H1 (cell line): ENCODE measurements around the gene G6PC3. TPM values are rescaled to one million over a fixed set of nuclear protein-coding genes. Genes with fewer than 3 reads are reported as not detected.

ENCODE experiments used
- CTCF ChIA-PET: fragments of 300-600 bp; sonication (Branson Sonifier 250); formaldehyde crosslinking; loops from one replicate; lab custom pipeline; 2021; ENCODE audit not compliant: partially characterized antibody; lab: Charles Lee
- POLR2A ChIA-PET: fragments of 300-600 bp; sonication (Branson Sonifier 250); formaldehyde crosslinking; loops from one replicate; lab custom pipeline; 2021; ENCODE audit warnings: inconsistent platforms; ENCODE audit not compliant: partially characterized antibody; lab: Charles Lee
- DNase-seq, 2 experiments: peaks; one replicate each; pipeline versions ENCODE4 v3.0.0 to v3.0.0-alpha.2; 2010 to 2022; ENCODE audit warnings: low spot score in 2 of 2, low read depth in 1 of 2, mixed read lengths in 1 of 2
- FAIRE-seq: peaks from 2 replicates; lab custom pipeline; 2011; peaks lifted over from hg19 to GRCh38; lab: Jason Lieb, UNC
- H2AFZ ChIP-seq: 2 replicates; pipeline ENCODE4 v1.8.1; 2012; ENCODE audit warnings: low read length, inconsistent platforms
- H2AK5ac ChIP-seq: 2 replicates; pipeline ENCODE4 v1.6.1; 2013; ENCODE audit warnings: low read depth, low read length
- H2BK120ac ChIP-seq: replicated peaks from 2 replicates; pipeline ENCODE3; 2013; ENCODE audit warnings: low read depth, low read length, inconsistent platforms
- H2BK12ac ChIP-seq: 2 replicates; pipeline ENCODE4 v1.6.1; 2013; ENCODE audit warnings: low read depth, low read length
- H2BK15ac ChIP-seq: 2 replicates; pipeline ENCODE4 v1.6.1; 2013; ENCODE audit warnings: low read length
- H2BK20ac ChIP-seq: 2 replicates; pipeline ENCODE4 v1.6.1; 2013; ENCODE audit warnings: low read length
- H2BK5ac ChIP-seq: 2 replicates; pipeline ENCODE4 v1.6.1; 2013; ENCODE audit warnings: low read depth, low read length
- H3K14ac ChIP-seq: 2 replicates; pipeline ENCODE4 v1.6.1; 2013; ENCODE audit warnings: inconsistent platforms; ENCODE audit not compliant: insufficient read length
- H3K18ac ChIP-seq: 2 replicates; pipeline ENCODE4 v1.6.1; 2013; ENCODE audit warnings: low read length; ENCODE audit errors: extremely low read depth
- H3K23ac ChIP-seq: 2 replicates; pipeline ENCODE4 v1.6.1; 2013; ENCODE audit warnings: inconsistent platforms; ENCODE audit not compliant: insufficient read length
- H3K23me2 ChIP-seq: 2 replicates; pipeline ENCODE4 v1.6.1; 2013; ENCODE audit warnings: low read depth, low read length
- H3K27ac ChIP-seq: 2 replicates; pipeline ENCODE4 v1.6.1; 2011; ENCODE audit warnings: low read depth, low read length, inconsistent platforms
- H3K27me3 ChIP-seq, 4 experiments: replicated peaks in 1 of 4; 1 replicate in 1 of 4; 2 replicates in 3 of 4; pipeline versions ENCODE4 v1.6.1 to v1.8.1; 2011 to 2013; ENCODE audit warnings: low read length in 3 of 4, mild to moderate bottlenecking in 3 of 4, inconsistent platforms in 2 of 4, mixed read lengths in 2 of 4, moderate library complexity in 1 of 4; ENCODE audit not compliant: control insufficient read depth in 3 of 4, insufficient read depth in 3 of 4; ENCODE audit errors: extremely low read depth in 1 of 4
- H3K36me3 ChIP-seq, 4 experiments: 2 replicates each; pipeline versions ENCODE4 v1.6.1 to v1.8.1; 2011 to 2013; ENCODE audit warnings: mild to moderate bottlenecking in 4 of 4, low read length in 3 of 4, moderate library complexity in 2 of 4, control low read depth in 1 of 4, inconsistent platforms in 1 of 4; ENCODE audit not compliant: insufficient read depth in 4 of 4, control insufficient read depth in 2 of 4
- H3K4ac ChIP-seq: replicated peaks from 2 replicates; pipeline ENCODE3; 2013; ENCODE audit warnings: low read length, low read depth, mixed read lengths, inconsistent platforms; ENCODE audit not compliant: insufficient read length
- H3K4me1 ChIP-seq, 4 experiments: replicated peaks in 1 of 4; 1 replicate in 1 of 4; 2 replicates in 3 of 4; pipeline versions ENCODE4 v1.6.1 to v1.8.1; 2011 to 2013; ENCODE audit warnings: low read length in 3 of 4, inconsistent platforms in 2 of 4, mixed read lengths in 1 of 4; ENCODE audit not compliant: insufficient read depth in 4 of 4, control insufficient read depth in 3 of 4
- H3K4me2 ChIP-seq, 2 experiments: 2 replicates each; pipeline versions ENCODE4 v1.6.1 to v1.8.1; 2011 to 2013; ENCODE audit warnings: low read depth in 2 of 2, low read length in 2 of 2, control low read depth in 1 of 2, inconsistent platforms in 1 of 2, mild to moderate bottlenecking in 1 of 2; ENCODE audit not compliant: insufficient read depth in 1 of 2
- H3K4me3 ChIP-seq, 4 experiments: fragments of 200-600, 300-600 bp in 1 of 4; sonication (generic), shearing (Covaris generic), sonication (Bioruptor Twin) in 1 of 4; 2 replicates each; pipeline versions ENCODE4 v1.5.1 to v1.8.1; 2011 to 2016; ENCODE audit warnings: low read length in 4 of 4, low read depth in 3 of 4, control low read depth in 2 of 4, inconsistent platforms in 2 of 4, mild to moderate bottlenecking in 2 of 4, mixed read lengths in 1 of 4, moderate library complexity in 1 of 4; ENCODE audit not compliant: insufficient read depth in 2 of 4; ENCODE audit errors: extremely low read depth in 1 of 4
- H3K56ac ChIP-seq: replicated peaks from 2 replicates; pipeline ENCODE3; 2013; ENCODE audit warnings: low read depth, mild to moderate bottlenecking, mixed read lengths, low read length, inconsistent platforms; ENCODE audit not compliant: insufficient read length
- H3K79me1 ChIP-seq: 2 replicates; pipeline ENCODE4 v1.6.1; 2013; ENCODE audit warnings: low read depth, low read length, control low read depth
- H3K79me2 ChIP-seq, 2 experiments: 2 replicates each; pipeline versions ENCODE4 v1.6.1 to v1.8.1; 2012 to 2013; ENCODE audit warnings: low read length in 2 of 2, mild to moderate bottlenecking in 2 of 2, inconsistent platforms in 1 of 2; ENCODE audit not compliant: insufficient read depth in 2 of 2, control insufficient read depth in 1 of 2
- H3K9ac ChIP-seq, 4 experiments: replicated peaks in 1 of 4; 1 replicate in 1 of 4; 2 replicates in 3 of 4; pipeline versions ENCODE4 v1.6.1 to v1.8.1; 2011 to 2013; ENCODE audit warnings: low read depth in 3 of 4, low read length in 3 of 4, control low read depth in 2 of 4, mild to moderate bottlenecking in 2 of 4, moderate library complexity in 2 of 4, inconsistent platforms in 1 of 4; ENCODE audit errors: extremely low read depth in 1 of 4
- H3K9me3 ChIP-seq, 2 experiments: 2 replicates each; pipeline versions ENCODE4 v1.6.1 to v1.8.1; 2012 to 2013; ENCODE audit warnings: mild to moderate bottlenecking in 2 of 2, moderate library complexity in 2 of 2, control low read depth in 1 of 2, inconsistent platforms in 1 of 2, low read depth in 1 of 2, low read length in 1 of 2, mixed read lengths in 1 of 2; ENCODE audit not compliant: insufficient read depth in 2 of 2
- H4K20me1 ChIP-seq, 2 experiments: replicated peaks in 1 of 2; 2 replicates each; pipeline versions ENCODE3 to v1.8.1; 2011 to 2013; ENCODE audit warnings: inconsistent platforms in 2 of 2, low read length in 2 of 2, mild to moderate bottlenecking in 1 of 2; ENCODE audit not compliant: insufficient read depth in 2 of 2, control insufficient read depth in 1 of 2
- H4K5ac ChIP-seq: 2 replicates; pipeline ENCODE4 v1.6.1; 2013; ENCODE audit warnings: low read length, low read depth, mixed read lengths, inconsistent platforms; ENCODE audit not compliant: insufficient read length
- H4K8ac ChIP-seq: 2 replicates; pipeline ENCODE4 v1.8.0; 2013; ENCODE audit warnings: mild to moderate bottlenecking, moderate library complexity, low read length, inconsistent platforms; ENCODE audit not compliant: insufficient read depth; ENCODE audit errors: extremely low read depth
- H4K91ac ChIP-seq: replicated peaks from 2 replicates; pipeline ENCODE3; 2013; ENCODE audit warnings: low read length, mixed read lengths, inconsistent platforms; ENCODE audit not compliant: insufficient read length
- ASH2L ChIP-seq: fragments of 200-600, 300-600 bp; sonication (generic); IDR thresholded peaks from one replicate; pipeline ENCODE4 v1.7.1; 2017; ENCODE audit warnings: low read length
- RXRA ChIP-seq: IDR thresholded peaks from 2 replicates; pipeline ENCODE4 v1.6.1; 2011; ENCODE audit warnings: low read depth, mild to moderate bottlenecking, low read length, moderate library complexity; ENCODE audit not compliant: insufficient read depth
- WGBS, 2 experiments: shearing (Covaris generic) in 1 of 2; methylation state at CpG; one replicate each; pipeline versions ENCODE4 v1.1.6 to v1.1.7; 2013 to 2015; ENCODE audit warnings: low lambda C conversion rate in 2 of 2, mixed read lengths in 2 of 2, inconsistent platforms in 1 of 2, low coverage in 1 of 2, missing lambda C conversion rate in 1 of 2; ENCODE audit not compliant: insufficient replicate concordance in 2 of 2, insufficient coverage in 1 of 2, insufficient read length in 1 of 2; ENCODE audit errors: extremely low coverage in 1 of 2, missing lambda C conversion rate in 1 of 2; 5-methylcytosine and 5-hydroxymethylcytosine counted together
- polyA plus RNA-seq, 7 experiments: library from polyadenylated mRNA; depleted of rRNA in 3 of 7; stranded (reverse) in 5 of 7; unstranded in 2 of 7; fragments of >200 nt in 5 of 7; fragments of 200-250 nt in 2 of 7; gene quantifications; 1 replicate in 5 of 7; 2 replicates in 1 of 7; 4 replicates in 1 of 7; pipeline versions ENCODE4 v1.2.1 to v1.2.3, GENCODE V29; 2011 to 2013; ENCODE audit warnings: missing spikeins in 2 of 7, mixed read lengths in 2 of 7
- total RNA-seq: library from RNA; stranded (reverse); fragmentation: NEBNext Ultra II Directional; extraction: Animal tissue kit (Norgen Biotek cat#: 25700); gene quantifications from 2 replicates; pipeline ENCODE4 v1.2.1, GENCODE V29; 2021

The G6PC3 gene
- total and polyA plus RNA-seq, 2 of the 8 experiments (the other 6 are each of a cell fraction or from before 2014, with no cell fraction given): 104 to 343 TPM

DNA sequence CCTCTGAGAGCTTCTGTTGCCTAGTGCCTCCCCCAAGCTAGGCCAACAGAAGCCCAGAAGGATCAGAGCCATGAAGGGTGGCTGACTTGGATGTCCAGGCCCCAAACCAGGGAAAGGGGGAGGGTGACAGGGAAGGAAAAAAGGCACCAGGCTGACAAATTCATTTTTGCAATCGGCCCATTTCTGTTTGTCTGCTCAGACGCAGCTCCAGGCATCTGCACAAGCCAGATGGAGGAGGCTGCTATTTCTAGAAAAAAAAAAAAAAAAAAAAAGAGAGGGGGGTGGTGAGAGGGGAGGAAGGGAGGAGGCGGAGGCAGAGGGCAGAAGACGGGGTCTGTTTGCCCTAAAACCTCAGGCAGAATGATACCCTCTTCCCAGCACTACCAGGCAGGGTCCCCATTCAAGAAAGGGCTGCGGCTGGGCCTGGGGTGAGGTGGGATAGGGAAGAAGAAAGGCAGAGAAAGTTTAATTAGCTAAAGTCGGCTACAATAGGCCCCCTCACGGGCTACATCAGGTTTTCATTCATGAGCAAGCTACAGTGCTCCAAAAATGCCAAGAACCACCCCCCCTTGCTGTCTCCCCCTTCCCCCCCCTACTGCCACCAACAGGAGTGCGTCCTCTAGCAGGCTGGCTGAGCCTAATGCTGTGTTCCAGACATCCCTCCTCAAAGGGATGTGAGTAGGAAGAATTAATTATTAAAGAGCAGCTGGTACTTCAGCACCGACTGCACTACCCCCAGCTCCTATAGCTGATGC is 50.5 kb downstream of the G6PC3 start:
- no peak overlapping the region for H3K14ac ChIP-seq
- TF ChIP-seq RXRA (no peak), ASH2L (peak; percentile 28)
- H3K9me3 ChIP-seq: no peaks in the 10 kb centered on the region
- POLR2A ChIA-PET: interaction anchor here (0.5 to 3.1 kb wide), 8 partner anchors 9 to 100 kb away, joined by 3 to 24 read pairs (median 4); partner anchors contain the start of gene LSM12
- no peak overlapping the region for H2BK20ac ChIP-seq
- no peak overlapping the region for H3K27ac ChIP-seq
- no peak overlapping the region for H3K9ac ChIP-seq
- no peak overlapping the region for H2BK15ac ChIP-seq
- H4K8ac ChIP-seq: no peak overlapping the region
- peaks cover 29% of the 10 kb centered on the region for H3K79me1 ChIP-seq
- 31% methylated on average over 4 of the region's 9 CpGs; no CpG with 5 or more reads in 1 of the 2 experiments for WGBS, 2 experiments
- H3K27me3 ChIP-seq: no peaks in the 10 kb centered on the region
- H2BK5ac ChIP-seq: no peak overlapping the region
- peak overlapping the region in 3 of 4 experiments; percentile 68 to 99 (median 95); a peak in 4 of 8 replicates for H3K4me3 ChIP-seq
- H3K23me2 ChIP-seq: peaks cover 7% of the 10 kb centered on the region; the same call in 1 of the 2 replicates
- DNase-seq: no peak
- H3K23ac ChIP-seq: no peak overlapping the region
- no peak overlapping the region for H2AFZ ChIP-seq
- H3K18ac ChIP-seq: no peak overlapping the region
- no peaks in the 10 kb centered on the region; a peak in 1 of 8 replicates for H3K36me3 ChIP-seq
- H3K56ac ChIP-seq: no peak overlapping the region
- H2BK120ac ChIP-seq: no peak overlapping the region
- peak overlapping the region; percentile 19 for H4K5ac ChIP-seq
- H2BK12ac ChIP-seq: no peak overlapping the region
- no peak for FAIRE-seq
- H3K4ac ChIP-seq: no peak overlapping the region
- H3K4me2 ChIP-seq: peak overlapping the region; percentile 81 to 93
- H4K20me1 ChIP-seq: peaks cover 3 to 11% of the 10 kb centered on the region in 2 experiments
- H3K79me2 ChIP-seq: peaks cover 0 to 63% of the 10 kb centered on the region in 2 experiments; a peak in 2 of 4 replicates
- CTCF ChIA-PET: interaction anchor here (0.8 to 20.6 kb wide), 7 partner anchors 14 to 96 kb away, joined by 3 to 638 read pairs (median 4); partner anchors contain the start of gene ASB16
- no peak overlapping the region for H2AK5ac ChIP-seq
- peaks cover 17 to 31% (median 23%) of the 10 kb centered on the region in 4 experiments for H3K4me1 ChIP-seq
- peak overlapping the region; percentile 13 for H4K91ac ChIP-seq
